Nephron (organoid): ENCODE measurements around the gene PRSS21.

Source experiments
- H3K27ac Mint-ChIP-seq, 3 experiments: 2 replicates each; pipeline ENCODE4 v1.8.0; 2020; ENCODE audit warnings: mixed read lengths in 3 of 3, mild to moderate bottlenecking in 2 of 3, moderate library complexity in 1 of 3
- H3K27me3 Mint-ChIP-seq: 2 replicates; pipeline ENCODE4 v1.8.0; 2021; ENCODE audit warnings: low read depth, mild to moderate bottlenecking, moderate library complexity, mixed read lengths
- H3K36me3 Mint-ChIP-seq: 2 replicates; pipeline ENCODE4 v1.8.0; 2020; ENCODE audit warnings: low read depth, mixed read lengths
- H3K4me1 Mint-ChIP-seq: 2 replicates; pipeline ENCODE4 v1.8.0; 2020; ENCODE audit warnings: mixed read lengths
- H3K4me3 Mint-ChIP-seq, 3 experiments: 2 replicates each; pipeline ENCODE4 v1.8.0; 2020; ENCODE audit warnings: mild to moderate bottlenecking in 3 of 3, mixed read lengths in 3 of 3, moderate library complexity in 2 of 3
- H3K9me3 Mint-ChIP-seq: 2 replicates; pipeline ENCODE4 v1.8.0; 2020; ENCODE audit warnings: mixed read lengths
- TF ChIP-seq, protein P1 (sequence below), 3 experiments: fragments of 200-600 bp; sonication (generic); IDR thresholded peaks; one replicate each; pipeline ENCODE4 v1.5.0; 2021; ENCODE audit warnings: antibody characterized with exemption in 3 of 3; ENCODE audit not compliant: unreplicated experiment in 3 of 3

PRSS21 gene

DNA sequence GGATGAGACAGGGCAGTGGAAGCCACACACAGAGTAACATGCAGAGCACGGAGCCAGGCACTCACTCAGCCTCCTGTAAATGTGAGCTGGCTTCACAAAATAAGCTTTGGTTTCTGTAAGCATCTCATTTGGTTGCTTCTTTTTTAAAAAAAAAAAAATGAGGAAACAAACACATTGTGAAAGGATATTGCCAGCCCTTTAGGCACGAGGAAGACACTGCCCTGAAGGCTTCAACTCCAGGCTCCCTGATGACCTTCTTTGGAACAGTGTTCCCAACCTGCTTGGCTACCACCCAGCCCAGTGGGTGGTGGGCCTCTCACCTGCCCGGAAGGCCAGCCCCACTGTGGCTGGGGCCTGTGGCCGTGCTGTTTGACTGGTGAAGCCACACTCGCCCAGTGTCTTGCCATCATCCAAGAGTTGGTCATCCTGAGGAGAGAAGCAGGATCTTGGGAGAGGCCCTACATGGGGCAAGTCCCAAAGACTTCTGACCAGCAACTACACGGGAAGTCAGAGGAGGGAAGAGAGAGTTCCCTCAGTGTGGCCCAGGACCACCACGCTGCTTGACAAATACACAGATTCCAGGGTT lies 41.8 kb upstream of the PRSS21 start:
- TF ChIP-seq, protein P1, sequence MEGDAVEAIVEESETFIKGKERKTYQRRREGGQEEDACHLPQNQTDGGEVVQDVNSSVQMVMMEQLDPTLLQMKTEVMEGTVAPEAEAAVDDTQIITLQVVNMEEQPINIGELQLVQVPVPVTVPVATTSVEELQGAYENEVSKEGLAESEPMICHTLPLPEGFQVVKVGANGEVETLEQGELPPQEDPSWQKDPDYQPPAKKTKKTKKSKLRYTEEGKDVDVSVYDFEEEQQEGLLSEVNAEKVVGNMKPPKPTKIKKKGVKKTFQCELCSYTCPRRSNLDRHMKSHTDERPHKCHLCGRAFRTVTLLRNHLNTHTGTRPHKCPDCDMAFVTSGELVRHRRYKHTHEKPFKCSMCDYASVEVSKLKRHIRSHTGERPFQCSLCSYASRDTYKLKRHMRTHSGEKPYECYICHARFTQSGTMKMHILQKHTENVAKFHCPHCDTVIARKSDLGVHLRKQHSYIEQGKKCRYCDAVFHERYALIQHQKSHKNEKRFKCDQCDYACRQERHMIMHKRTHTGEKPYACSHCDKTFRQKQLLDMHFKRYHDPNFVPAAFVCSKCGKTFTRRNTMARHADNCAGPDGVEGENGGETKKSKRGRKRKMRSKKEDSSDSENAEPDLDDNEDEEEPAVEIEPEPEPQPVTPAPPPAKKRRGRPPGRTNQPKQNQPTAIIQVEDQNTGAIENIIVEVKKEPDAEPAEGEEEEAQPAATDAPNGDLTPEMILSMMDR (IDR thresholded peaks at IDR 0.05; ENCODE audit: unreplicated experiment in 3 of 3): no peak
- Mint-ChIP-seq H3K36me3 (peaks cover 31% of the 10 kb centered on the region), H3K4me3 (peak overlapping the region; percentile 95 to 100 (median 97)), H3K27me3 (no peaks in the 10 kb centered on the region), H3K9me3 (no peaks in the 10 kb centered on the region), H3K27ac (peak overlapping the region in 2 of 3 experiments; percentile 68 to 99), H3K4me1 (peaks cover 33% of the 10 kb centered on the region)

DNA sequence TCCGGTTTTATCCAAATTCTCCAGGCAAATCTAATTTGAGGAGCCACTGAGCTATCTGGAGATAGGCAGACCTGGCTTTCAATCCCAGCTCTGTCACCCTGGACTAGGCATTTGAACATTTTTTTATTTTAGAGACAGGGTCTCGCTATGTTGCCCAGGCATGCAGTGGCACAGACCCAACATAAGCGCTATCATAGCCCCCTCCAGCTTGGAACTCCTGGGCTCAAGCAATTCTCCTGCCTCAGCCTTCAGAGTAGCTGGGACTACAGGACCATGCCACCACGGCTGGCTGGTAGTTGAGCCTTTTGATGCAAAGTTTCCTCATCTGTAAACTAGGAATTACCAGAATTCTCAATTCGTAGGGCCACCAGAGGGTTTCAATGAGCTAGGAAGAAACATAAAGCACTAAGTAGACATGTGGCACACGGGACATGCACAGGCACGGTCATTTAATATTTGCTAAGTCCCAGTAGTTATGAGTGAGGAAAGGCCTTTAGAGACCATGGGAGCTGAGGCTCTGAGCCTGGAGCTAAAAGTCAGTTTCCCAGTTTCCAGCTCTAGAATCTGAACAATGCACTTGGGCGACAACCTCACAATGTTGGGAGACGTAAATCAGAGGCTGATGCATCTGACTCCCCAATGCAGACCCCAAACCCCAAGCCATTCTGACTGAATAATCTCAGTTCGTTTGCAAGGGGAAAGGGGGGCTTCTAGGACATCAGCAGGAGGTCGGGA lies 41.1 kb upstream of the PRSS21 start:
- TF ChIP-seq, protein P1 (IDR thresholded peaks at IDR 0.05; ENCODE audit: unreplicated experiment in 3 of 3): no peak
- Mint-ChIP-seq H3K27me3 (no peaks in the 10 kb centered on the region), H3K9me3 (no peaks in the 10 kb centered on the region), H3K36me3 (peaks cover 28% of the 10 kb centered on the region), H3K4me1 (peaks cover 30% of the 10 kb centered on the region), H3K27ac (peak overlapping the region; percentile 99), H3K4me3 (peak overlapping the region; percentile 95 to 100 (median 97))

DNA sequence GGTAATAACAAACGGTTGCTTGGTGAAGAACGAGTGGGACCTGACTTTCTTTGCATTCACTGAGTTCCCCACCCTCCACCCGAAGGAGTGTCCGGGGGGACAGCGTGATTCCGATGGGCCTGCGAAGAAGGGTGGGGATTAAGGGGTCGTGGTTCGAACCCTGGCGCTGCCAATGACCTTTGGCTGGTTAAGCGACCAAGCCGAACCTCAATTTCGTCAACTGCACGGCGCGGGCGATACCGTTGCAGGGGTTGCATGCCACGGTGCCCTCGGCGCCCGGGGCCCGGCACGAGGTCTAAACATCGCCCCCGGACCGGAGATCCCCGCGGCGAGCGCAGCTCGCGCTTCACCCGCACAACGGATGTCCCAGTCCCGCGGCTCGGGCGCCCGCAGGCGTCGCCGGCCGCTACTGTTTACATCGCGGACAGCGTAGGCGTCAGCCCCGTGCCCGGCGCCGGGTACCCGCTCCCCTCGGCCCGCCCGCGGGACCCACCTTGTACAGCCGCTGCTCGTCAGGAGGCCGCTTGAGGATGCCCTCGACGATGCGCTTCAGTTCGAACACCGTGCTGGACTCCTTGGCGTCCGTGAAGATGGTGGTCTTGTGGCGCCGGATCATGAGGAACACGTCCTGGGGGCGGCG lies 40.4 kb upstream of the PRSS21 start:
- no peaks in the 10 kb centered on the region for H3K27me3 Mint-ChIP-seq
- no peaks in the 10 kb centered on the region for H3K9me3 Mint-ChIP-seq
- peaks cover 21% of the 10 kb centered on the region for H3K36me3 Mint-ChIP-seq
- peak overlapping the region; percentile 99 to 100 (median 99) for H3K27ac Mint-ChIP-seq
- TF ChIP-seq, protein P1 (IDR thresholded peaks at IDR 0.05; ENCODE audit: unreplicated experiment in 3 of 3): no peak
- peaks cover 25% of the 10 kb centered on the region for H3K4me1 Mint-ChIP-seq
- H3K4me3 Mint-ChIP-seq: peak overlapping the region; percentile 95 to 100 (median 97)

DNA sequence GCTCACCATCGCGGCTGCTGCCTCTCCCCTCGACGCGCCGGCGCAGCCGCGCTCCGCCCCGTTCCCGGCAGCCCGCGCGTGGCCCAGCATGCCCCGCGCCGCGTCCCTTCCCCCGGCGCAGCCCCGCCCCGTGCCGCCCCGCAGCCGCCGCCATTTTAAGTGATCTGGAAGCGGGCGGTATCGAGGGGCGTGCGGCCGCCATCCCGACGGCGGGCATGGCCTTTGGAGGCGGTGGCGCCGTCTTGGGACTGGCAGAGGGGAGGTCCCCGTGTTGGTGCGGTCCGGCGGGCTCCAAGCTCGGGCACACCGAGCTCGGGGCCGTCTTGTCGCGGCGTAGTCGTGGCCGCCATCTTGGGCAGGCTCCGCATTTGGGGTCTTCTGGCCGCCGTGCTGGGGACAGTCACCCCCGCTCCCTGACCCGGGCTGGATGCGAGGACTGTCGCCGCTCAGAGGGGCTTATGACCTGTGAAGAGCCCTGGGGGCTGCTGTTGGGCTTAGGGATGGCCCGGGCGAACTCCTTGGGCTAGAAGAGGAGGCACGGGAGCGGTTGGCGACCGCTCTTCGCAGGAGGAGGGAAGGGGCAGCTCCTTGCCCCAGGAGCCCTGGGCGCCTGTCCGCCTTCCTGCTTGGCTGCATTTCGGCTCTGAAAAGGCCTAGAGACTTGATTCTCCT lies 39.7 kb upstream of the PRSS21 start, which contains the start of gene ELOB:
Gene ELOB, minus strand, starts transcription at position 50 of the 672 bp plus-strand sequence. Its CDS starts 41 bp downstream, at position 9.
- H3K27ac Mint-ChIP-seq: peak within 1 kb of the TSS; percentile 99 to 100 (median 100)
- H3K4me3 Mint-ChIP-seq: peak within 1 kb of the TSS; percentile 95 to 100 (median 97)
- H3K36me3 Mint-ChIP-seq: peaks cover 14% of the 10 kb centered on the region
- TF ChIP-seq, protein P1 (IDR thresholded peaks at IDR 0.05; ENCODE audit: unreplicated experiment in 3 of 3): no peak
- H3K4me1 Mint-ChIP-seq: peaks cover 21% of the 10 kb centered on the region
- no peaks in the 10 kb centered on the region for H3K27me3 Mint-ChIP-seq
- no peaks in the 10 kb centered on the region for H3K9me3 Mint-ChIP-seq

DNA sequence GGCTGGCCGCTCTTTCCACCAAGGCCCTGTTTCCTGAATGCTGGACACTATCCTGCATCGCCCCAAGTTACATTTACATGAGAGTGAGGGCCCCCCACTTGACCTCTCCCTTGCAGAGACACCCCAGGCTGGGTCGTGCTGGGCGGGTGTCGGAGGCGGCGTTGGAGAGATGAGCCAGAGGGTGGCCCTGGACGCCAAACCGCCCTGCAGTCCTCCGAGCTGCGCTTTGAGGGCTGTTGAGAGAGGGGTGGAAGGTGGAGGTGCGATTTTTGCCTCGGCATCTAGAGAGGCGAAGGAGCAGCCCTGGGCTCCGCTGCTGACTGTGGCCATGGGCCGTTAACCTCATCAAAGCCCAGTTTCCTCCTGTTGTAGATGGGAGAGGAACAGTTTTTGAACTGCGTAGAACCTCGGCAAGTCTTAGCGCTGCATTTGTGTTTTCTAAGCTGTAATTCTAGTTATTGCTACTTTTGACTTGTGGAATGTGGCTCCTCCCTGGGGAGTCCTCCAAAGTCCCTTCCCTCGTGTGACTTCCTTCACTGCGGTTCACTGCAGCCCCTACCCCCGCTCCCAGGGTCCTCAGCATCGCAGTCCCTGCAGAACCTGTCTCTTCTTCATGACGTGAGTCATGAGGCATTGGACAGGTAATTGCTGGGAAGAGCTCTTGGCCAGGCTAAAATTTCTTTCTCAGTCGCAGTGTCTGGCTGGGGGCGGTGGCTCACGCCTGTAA lies 39.0 kb upstream of the PRSS21 start:
- TF ChIP-seq, protein P1 (IDR thresholded peaks at IDR 0.05; ENCODE audit: unreplicated experiment in 3 of 3): no peak
- H3K27ac Mint-ChIP-seq: peak overlapping the region; percentile 99 to 100 (median 100)
- no peaks in the 10 kb centered on the region for H3K27me3 Mint-ChIP-seq
- peaks cover 7% of the 10 kb centered on the region for H3K36me3 Mint-ChIP-seq
- H3K4me3 Mint-ChIP-seq: peak overlapping the region; percentile 93 to 96 (median 96)
- H3K9me3 Mint-ChIP-seq: no peaks in the 10 kb centered on the region
- peaks cover 15% of the 10 kb centered on the region for H3K4me1 Mint-ChIP-seq
